ENCODE results near the gene KRTAP4-16.
"Not testable (repeated sequence)": the region's sequence is repeated elsewhere in the genome, so short reads cannot be mapped to it uniquely, and the experiment has no call there.

KRTAP4-16 gene

DNA sequence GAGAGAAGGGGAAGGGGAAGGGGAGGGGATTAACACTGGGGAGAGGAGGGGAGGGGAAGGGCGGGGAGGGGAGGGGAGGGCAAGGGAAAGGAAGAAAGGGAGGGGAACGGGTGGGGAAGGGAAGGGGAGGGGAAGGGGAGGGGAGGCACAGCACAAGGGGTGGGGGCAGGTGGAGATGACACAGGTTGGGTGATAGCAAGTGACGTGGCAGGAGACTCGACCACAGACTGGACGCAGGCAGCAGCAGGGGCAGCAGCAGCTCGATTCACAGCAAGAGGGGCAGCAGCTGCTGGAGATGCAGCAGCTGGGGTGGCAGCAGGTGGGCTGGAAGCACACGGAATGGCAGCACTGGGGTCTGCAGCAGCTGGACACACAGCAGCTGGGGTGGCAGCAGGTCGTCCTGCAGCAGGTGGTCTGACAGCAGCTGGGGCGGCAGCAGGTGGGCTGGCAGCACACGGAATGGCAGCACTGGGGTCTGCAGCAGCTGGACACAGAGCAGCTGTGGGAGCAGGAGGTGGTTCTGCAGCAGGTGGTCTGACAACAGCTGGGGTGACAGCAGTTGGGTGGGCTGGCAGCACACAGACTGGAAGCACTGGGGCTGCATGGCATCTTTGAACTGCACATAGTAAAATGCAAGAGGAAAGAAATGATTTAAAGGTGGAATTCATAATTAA is at the start of gene KRTAP4-16:
TSS of gene KRTAP4-16 (minus strand) at position 624 of the 674 bp plus-strand sequence. CDS start at position 624, 0 bp downstream.
- no peak for DNase-seq (ENCODE audit: low read depth)

DNA sequence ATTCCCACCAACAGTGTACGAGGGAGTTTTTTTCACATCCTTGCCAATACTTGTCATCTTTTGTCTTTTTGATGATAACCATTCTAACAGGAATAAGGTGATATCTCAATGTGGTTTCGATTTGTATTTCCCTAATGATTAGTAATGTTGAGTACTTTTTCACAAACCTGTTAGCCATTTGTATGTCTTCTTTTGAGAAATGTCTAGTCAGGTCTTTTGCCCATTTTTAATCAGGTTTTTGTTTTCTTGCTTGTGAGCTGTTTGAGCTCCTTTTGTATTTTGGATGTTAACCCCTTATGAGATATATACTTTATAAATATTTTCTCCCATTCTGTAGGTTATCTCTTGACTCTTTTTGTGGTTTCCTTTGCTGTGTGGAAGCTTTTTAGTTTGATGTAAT is 49.5 kb upstream of the KRTAP4-16 start:
- no peak for DNase-seq (ENCODE audit: low read depth)

DNA sequence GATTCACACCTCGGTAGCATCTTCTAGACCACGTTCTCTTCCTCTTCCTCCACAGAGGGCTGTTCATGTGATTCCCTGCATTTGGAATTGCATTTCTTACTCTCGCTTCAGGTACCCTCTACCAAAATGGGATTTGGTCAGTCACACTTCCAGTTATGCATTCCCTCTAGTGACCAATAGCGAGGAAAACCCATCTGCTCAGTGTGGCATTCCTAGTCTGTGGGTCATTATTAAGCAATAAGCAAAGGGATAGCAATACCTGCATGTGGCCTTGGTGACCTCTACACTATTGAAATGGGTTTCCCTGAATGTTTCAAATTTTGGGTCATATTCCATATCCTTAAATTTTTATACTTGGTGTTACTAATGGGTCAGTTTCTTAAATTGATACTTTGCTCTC is 48.0 kb upstream of the KRTAP4-16 start:
- DNase-seq (ENCODE audit: low read depth) = no peak

DNA sequence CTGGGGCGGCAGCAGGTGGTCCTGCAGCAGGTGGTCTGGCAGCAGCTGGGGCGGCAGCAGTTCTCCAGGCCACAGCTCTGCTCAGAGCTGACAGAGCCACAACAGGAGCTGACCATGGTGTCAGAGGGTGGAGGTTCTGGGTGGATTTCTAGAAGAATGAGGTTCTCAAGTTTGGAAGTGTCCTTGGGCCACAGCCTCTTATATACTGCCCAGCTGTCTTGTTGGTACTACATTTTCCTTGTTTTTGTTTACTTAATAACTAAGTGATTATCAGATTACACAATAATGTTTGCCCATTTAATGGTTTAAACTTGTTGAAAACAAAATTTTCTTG is 47.6 kb upstream of the KRTAP4-16 start, which contains the start of gene KRTAP4-5:
TSS of gene KRTAP4-5 (minus strand) at position 174 of the 334 bp plus-strand sequence. CDS start at position 116, 58 bp downstream.
- no peak for DNase-seq (ENCODE audit: low read depth)

DNA sequence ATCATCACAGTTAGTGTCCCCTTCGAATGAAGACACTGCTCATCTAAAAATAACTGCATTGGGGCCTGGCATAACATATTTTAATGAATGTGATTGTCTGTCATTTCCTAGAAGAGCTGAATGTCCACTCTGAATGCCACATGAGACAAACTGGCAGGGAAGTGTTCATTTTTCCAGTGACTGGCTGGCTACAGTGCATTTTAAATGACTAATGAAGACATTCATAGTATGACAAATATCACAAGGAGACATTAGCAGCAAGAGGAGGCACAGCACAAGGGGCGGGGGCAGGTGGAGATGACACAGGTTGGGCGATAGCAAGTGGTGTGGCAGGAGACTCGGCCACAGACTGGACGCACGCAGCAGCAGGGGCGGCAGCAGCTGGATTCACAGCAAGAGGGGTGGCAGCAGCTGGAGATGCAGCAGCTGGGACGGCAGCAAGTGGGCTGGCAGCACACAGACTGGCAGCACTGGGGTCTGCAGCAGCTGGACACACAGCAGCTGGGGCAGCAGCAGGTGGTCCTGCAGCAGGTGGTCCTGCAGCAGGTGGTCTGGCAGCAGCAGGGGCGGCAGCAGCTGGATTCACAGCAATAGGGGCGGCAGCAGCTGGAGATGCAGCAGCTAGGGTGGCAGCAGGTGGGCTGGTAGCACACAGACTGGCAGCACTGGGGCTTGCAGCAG is 47.1 kb upstream of the KRTAP4-16 start:
- not testable (repeated sequence) for DNase-seq (ENCODE audit: low read depth)

DNA sequence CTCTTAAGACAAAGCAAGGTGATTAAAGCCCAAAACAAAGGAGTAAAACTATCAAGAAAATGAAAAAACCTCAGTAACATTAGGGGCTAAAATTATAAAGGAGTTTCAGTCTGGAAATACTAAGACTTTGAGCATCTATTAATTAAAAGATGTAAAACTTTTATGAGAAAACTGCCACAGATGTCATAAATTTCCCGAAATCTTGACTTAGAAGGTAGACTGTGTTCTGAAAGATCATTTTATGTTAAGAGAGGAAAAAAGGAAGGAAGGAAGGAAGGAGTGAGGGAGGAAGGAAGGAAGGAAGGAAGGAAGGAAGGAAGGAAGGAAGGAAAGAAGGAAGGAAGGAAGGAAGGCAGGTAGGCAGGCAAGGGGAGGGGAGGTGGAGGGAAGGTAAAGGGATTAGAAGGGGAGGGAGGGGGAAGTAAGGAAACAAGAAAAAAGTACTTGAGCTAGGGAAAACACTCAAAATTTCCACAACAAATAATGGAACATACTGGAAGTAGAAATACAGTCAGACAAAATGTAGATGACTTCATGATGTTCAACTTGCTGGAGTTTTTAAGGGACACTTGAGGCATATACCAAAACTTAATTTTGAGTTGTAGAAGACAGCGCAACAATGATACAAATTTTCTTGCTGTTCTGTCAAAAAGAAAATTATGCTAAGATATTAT is 45.7 kb upstream of the KRTAP4-16 start:
- DNase-seq (ENCODE audit: low read depth) = no peak

DNA sequence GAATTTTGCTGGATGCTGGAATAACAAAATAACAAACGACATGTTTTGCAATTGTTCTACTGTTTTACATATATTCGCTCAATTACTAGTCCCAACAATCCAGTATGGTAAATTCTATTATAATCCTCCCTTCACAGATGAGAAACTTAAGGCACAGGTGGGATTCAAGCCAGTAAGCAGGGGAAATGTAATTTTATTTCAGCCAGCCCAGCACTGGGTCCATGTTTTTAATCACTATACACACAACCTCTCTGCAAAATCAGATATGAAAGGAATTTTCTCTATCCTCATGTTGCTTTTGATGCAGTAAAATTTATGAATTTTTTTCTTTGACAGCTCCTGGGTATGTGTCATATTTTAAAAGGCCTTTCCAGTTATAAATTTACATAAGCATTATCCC is 43.3 kb upstream of the KRTAP4-16 start:
- no peak for DNase-seq (ENCODE audit: low read depth)

DNA sequence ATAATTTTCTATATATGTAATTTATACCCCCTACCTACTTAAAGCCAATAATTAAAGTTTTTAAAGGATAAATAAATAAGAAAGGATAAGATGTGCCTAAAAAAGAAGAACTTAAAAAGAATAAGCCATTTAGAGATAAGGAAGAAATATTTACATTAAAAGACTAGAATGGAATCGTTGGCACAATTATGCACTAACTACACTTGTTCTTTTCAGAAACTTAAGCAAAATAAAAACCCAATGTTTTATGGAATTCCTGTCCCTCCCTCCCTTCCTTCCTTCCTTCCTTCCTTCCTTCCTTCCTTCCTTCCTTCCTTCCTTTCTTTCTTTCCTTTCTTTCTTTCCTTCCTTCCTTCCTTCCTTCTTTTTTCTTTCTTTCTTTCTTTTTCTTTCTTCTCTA is 42.8 kb upstream of the KRTAP4-16 start:
- no peak for DNase-seq (ENCODE audit: low read depth)

DNA sequence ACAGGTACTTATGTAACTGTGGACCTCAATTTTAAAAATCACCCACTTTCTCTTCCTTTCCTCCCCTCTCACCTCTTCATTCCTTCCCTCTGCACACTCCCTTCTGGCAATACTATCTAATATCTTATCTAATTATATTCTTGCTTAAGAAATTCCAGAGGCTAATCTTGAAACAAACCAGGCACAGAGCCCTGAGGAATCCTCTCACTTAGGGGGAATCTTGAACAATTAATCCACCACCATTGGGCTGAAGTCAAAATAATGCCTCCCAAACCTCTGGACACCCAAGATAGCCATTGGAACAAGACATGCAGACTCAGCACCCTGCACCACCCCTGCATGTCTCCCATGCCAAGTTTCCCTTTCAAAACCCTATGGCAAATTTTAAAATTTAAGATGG is 39.4 kb upstream of the KRTAP4-16 start:
- DNase-seq (ENCODE audit: low read depth) = no peak

DNA sequence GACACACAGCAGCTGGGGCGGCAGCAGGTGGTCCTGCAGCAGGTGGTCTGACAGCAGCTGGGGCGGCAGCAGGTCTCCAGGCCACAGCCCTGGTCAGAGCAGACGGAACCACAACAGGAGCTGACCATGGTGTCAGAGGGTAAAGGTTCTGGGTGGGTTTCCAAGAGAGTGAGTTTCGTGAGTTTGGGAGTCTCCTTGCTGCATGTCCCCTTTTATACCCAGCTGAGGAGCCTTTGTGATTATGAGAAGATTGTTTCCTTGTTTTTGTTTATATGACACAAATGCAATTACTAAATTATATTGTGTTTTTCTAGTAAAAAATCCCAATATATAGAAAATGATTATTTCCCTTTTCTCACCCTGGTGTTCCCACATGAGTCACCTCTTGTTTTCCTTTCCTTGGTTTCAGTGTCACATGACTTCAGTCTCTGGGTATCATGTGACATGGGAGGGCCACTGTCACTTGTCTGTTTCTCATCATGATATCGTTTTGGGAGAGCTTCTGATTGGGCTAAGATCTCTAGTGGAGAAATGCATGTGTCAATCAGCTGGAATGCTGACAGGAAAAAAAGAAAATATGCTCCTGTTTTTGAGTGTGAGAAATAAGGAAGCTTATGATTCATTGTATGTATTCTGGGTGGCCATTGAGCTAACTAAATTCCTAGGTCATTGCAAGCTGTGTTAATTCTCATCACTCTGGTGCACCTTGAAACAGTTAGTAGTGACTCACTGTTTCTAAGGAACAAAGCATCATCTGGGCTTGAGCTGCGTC is 38.5 kb upstream of the KRTAP4-16 start, which contains the start of gene KRTAP4-6:
TSS of gene KRTAP4-6 (minus strand) at position 185 of the 772 bp plus-strand sequence. CDS start at position 128, 57 bp downstream.
- DNase-seq (ENCODE audit: low read depth) = no peak

DNA sequence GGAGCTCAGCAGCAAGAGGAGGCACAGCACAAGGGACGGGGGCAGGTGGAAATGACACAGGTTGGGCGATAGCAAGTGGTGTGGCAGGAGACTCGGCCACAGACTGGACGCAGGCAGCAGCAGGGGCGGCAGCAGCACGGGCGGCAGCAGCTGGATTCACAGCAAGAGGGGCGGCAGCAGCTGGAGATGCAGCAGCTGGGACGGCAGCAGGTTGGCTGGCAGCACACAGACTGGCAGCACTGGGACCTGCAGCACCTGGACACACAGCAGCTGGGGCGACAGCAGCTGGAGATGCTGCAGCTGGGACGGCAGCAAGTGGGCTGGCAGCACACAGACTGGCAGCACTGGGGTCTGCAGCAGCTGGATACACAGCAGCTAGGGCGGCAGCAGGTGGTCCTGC is 37.9 kb upstream of the KRTAP4-16 start:
- DNase-seq (ENCODE audit: low read depth) = not testable (repeated sequence)

DNA sequence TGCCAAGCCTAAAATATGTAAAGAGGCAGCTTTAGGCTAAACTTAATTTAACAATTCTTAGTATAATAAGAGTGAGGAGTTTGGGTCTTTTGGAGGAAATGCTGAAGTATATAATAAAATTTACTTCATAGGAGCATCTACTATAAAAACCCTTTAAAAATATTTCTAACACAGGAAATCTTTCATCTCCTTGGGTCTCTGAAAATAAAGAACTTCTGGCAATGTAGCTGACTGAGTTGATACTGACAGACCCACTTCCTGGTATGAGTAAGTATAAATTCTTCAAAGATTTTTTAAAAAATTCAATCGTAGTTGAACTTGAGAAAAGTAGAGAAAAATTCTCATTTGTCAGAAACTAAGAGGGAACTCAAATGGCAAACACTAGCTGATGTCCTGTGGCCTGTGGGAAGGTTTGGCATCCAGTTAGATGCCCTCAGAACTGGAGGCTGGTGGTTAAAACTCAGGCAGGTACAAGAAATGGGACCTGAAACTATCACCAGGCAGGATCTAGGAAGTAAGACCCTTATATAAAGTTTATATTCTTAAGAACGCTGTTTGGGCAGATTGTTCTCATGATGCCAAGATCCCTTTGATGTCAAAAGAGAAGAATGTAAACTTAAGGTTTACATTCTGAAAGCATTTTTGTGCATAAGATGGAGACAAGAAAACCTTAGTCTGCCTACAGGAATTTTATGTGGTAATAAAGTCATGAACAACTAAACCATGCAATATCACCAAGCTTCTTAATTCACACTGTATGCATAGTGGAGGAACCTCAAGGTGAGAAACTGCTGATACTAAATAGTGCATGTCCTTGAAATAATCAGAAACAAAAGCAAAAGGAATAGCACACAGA is 32.1 kb upstream of the KRTAP4-16 start:
- DNase-seq (ENCODE audit: low read depth) = no peak

DNA sequence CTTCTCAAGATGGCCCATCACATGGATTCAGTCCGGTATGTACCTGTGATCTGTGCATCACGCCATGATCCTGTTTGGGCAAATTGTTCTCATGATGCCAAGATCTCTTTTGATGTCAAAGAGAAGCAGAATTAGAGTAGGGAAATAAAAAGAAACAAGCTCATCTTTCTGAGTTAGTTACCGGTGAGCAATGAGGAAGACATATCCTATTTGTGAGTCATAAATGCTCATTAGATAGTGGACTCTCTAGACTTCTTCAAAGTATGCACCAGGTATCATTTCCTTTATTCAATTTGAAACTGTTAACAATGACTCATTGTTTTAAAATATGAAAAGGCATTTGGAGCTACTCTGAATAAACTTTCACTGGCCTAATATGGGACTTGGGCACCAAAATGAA is 30.0 kb upstream of the KRTAP4-16 start:
- DNase-seq (ENCODE audit: low read depth) = no peak

DNA sequence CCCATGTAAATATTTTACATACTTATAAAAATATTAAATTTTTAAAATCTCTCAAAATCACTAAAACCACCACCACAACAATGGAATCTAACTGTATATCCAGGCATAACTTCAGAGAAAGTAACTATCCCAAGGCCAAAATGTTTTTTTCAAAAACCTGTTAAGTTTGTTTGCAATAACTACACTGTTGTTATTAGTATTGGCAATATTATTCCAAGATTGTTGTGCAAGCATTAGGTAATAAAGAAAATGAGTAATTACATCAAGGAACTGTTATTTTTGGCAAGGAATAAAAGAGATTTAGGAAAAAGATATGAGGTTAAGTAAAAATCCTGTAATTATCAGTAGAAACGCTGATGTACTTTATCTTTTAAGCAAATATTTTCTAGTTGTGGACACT is 25.4 kb upstream of the KRTAP4-16 start:
- no peak for DNase-seq (ENCODE audit: low read depth)

DNA sequence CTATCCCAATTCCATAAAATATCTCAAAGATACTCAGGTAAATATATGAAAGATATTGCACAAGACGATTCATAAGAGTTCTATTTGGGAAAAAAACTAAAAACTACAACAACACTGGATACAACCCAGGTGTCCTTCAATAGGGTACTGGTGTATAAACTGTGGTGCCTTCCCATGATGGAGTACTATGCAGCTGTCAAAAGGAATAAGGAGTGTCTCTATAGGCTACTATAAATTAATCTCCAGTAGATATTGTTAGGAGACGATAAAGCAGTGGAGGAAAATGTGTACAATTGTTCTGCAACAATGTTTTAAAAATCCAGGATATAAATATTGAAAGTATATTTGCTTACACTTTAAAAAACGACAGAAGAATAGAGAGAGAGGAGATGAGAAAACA is 24.4 kb upstream of the KRTAP4-16 start:
- DNase-seq (ENCODE audit: low read depth) = no peak

DNA sequence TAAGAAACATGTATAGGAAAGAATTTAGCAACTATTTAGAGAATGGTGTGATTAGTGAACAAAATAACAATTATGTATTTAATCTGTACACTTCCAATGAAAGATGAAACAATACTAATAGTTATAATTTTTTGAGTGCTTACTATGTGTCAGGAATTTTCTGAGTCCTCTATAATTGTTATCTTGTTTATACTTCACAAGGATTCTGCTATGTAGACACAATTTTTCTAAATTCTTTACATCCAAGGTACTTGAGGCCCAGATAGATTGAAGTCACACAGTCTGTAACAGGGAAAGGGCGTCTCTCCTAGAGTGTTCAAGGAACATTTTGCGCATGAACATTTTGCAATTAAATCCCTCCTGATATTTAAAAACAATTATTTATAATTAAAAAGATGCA is 23.1 kb upstream of the KRTAP4-16 start:
- DNase-seq (ENCODE audit: low read depth) = no peak

DNA sequence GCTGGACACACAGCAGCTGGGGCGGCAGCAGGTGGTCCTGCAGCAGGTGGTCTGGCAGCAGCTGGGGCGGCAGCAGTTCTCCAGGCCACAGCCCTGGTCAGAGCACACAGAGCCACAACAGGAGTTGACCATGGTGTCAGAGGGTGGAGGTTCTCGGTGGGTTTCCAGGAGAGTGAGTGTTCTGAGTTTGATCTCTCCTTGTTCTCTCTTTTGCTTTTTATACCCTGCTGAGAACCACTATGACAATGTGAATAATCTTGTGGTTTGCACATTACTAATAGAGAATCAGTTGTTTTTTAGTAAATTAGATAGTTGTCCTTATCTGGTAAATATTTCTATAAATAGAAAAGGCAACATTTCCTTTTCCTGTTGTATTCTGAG is 22.0 kb upstream of the KRTAP4-16 start, which contains the start of gene KRTAP4-12:
TSS of gene KRTAP4-12 (minus strand) at position 192 of the 381 bp plus-strand sequence. CDS start at position 132, 60 bp downstream.
- not testable (repeated sequence) for DNase-seq (ENCODE audit: low read depth)

DNA sequence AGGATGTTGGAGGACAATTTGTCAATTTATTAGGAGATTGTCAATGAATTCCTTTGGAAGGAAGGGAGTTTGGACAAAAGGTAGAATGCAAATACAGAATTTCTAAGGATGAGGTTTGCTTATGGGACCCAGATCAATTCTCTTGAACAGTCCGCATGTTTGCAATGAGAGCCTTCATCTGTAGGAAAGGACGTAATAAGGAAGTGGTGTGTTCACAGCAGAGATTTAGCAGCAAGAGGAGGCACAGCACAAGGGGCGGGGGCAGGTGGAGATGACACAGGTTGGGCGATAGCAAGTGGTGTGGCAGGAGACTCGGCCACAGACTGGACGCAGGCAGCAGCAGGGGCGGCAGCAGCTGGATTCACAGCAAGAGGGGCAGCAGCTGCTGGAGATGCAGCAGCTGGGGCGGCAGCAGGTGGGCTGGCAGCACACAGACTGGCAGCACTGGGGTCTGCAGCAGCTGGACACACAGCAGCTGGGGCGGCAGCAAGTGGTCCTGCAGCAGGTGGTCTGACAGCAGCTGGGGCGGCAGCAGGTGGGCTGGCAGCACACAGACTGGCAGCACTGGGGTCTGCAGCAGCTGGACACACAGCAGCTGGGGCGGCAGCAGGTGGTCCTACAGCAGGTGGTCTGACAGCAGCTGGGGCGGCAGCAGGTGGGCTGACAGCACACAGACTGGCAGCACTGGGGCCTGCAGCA is 21.4 kb upstream of the KRTAP4-16 start:
- DNase-seq (ENCODE audit: low read depth) = not testable (repeated sequence)

DNA sequence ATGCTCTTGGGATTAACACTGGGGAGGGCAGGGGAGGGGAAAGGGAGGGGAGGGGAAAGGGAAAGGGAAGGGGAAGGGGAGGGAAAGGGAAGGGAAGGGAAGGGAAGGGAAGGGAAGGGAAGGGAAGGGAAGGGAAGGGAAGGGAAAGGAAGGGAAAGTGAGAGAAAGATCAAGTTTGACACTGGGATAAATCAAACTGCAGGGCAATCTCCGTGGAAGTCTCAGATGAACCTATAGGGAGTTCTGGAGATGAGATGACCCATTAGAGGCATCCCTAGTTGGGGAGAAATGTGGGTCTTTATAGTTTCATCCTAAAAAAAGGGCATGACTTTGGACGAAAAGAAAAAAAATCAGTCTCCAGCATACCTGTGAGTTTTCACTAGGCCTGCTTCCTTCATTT is 19.7 kb upstream of the KRTAP4-16 start:
- DNase-seq (ENCODE audit: low read depth) = no peak

All from stimulated activated CD4-positive, alpha-beta T cell treated with anti-CD3 and anti-CD28 coated beads, Interleukin-2, amount 100 ng/mL, for 4 hours (primary cell).